OCI-LY7 (cell line): ENCODE data around the gene RIMS4.

Experiments
- CTCF ChIP-seq: fragments of 200-600 bp; sonication (generic); conservative IDR thresholded peaks from 2 replicates; pipeline ENCODE4 v1.5.1; 2014; ENCODE audit warnings: mild to moderate bottlenecking, antibody characterized with exemption, low read length, moderate library complexity, mixed read lengths
- EZH2phosphoT487 ChIP-seq: fragments of 200-600 bp; sonication (generic); IDR thresholded peaks from 2 replicates; pipeline ENCODE4 v1.6.1; 2018; ENCODE audit warnings: low read depth, borderline replicate concordance, mild to moderate bottlenecking, mixed run types, antibody characterized with exemption, low read length, moderate library complexity, mixed read lengths

- no peak for TF ChIP-seq CTCF
- no peak for TF ChIP-seq EZH2phosphoT487
These were observed 100.5 kb downstream of the RIMS4 start for GRCh38 chr20:44709797-44710196.
